Heart right ventricle (tissue), 16 donors: ENCODE measurements around the gene SEL1L. TPM values are rescaled to one million over a fixed set of nuclear protein-coding genes. Genes with fewer than 3 reads are reported as not detected.
A peak's percentile ranks its signal among the peaks of the same experiment; 100 is the strongest.
"Not testable (repeated sequence)": the region's sequence is repeated elsewhere in the genome, so short reads cannot be mapped to it uniquely, and the experiment has no call there.

Experiments
- ATAC-seq, 8 donors: fragments of 200-7000 bp; cut with Tn5 transposase; one replicate each; pipeline ENCODE4 v1.9.1; 2020; ENCODE audit warnings: mild to moderate bottlenecking in 8 of 8, moderate library complexity in 8 of 8, moderate number of reproducible peaks in 1 of 8
- DNase-seq, 2 donors: peaks; one replicate each; pipeline ENCODE4 v3.0.0-alpha.2; 2020
- H3K27ac ChIP-seq, 10 donors: fragments of 200-600 bp; sonication (generic) in 2 of 10; one replicate each; pipeline versions ENCODE4 v1.5.0 to v1.8.0; 2020 to 2022; ENCODE audit warnings: mild to moderate bottlenecking in 3 of 10
- H3K27me3 ChIP-seq, 7 donors: fragments of 200-600 bp; one replicate each; pipeline ENCODE4 v1.8.0; 2021 to 2022; ENCODE audit warnings: mild to moderate bottlenecking in 2 of 7
- H3K36me3 ChIP-seq, 9 donors: fragments of 200-600 bp; sonication (generic) in 1 of 9; one replicate each; pipeline versions ENCODE4 v1.5.0 to v1.8.0; 2020 to 2022; ENCODE audit warnings: mild to moderate bottlenecking in 2 of 9
- H3K4me1 ChIP-seq, 9 donors: fragments of 200-600 bp; sonication (generic) in 1 of 9; one replicate each; pipeline versions ENCODE4 v1.5.0 to v1.8.0; 2020 to 2022; ENCODE audit warnings: mild to moderate bottlenecking in 4 of 9
- H3K4me3 ChIP-seq, 10 donors: fragments of 200-600 bp; sonication (generic) in 2 of 10; one replicate each; pipeline versions ENCODE4 v1.5.0 to v1.8.0; 2020 to 2022; ENCODE audit warnings: mild to moderate bottlenecking in 7 of 10, moderate library complexity in 2 of 10
- H3K9me3 ChIP-seq, 11 donors: fragments of 200-600 bp in 10 of 11; sonication (generic) in 2 of 11; one replicate each; pipeline versions ENCODE4 v1.5.0 to v1.8.0; 2013 to 2022; ENCODE audit warnings: mild to moderate bottlenecking in 2 of 11, control low read depth in 1 of 11, moderate library complexity in 1 of 11
- WGBS, 2 donors: extraction: QIAGEN DNeasy Blood & Tissue Kit; methylation state at CpG; one replicate each; pipeline ENCODE4 v1.1.7; 2013; ENCODE audit warnings: inconsistent platforms in 1 of 2; 5-methylcytosine and 5-hydroxymethylcytosine counted together
- intact Hi-C, 10 donors: fragments of 100-400 bp; cut with DNase I; formaldehyde crosslinking; loops; one replicate each; pipeline versions ENCODE4 v1.11.1 to v1.14.2; 2022
- polyA plus RNA-seq, 2 donors: library from polyadenylated mRNA; stranded (reverse); fragments of 200-250 nt; gene quantifications; one replicate each; pipeline ENCODE4 v1.2.3, GENCODE V29; 2013
- total RNA-seq, 10 donors: library from RNA; stranded (reverse); fragmentation: NEBNext Ultra II Directional in 3 of 10; extraction: Animal tissue kit (Norgen Biotek cat#: 25700) in 3 of 10; gene quantifications; one replicate each; pipeline versions ENCODE4 v1.2.1 to v1.2.4, GENCODE V29; 2021 to 2023
- TF ChIP-seq, protein P1 (sequence below), 9 donors: fragments of 200-600 bp; sonication (generic) in 2 of 9; IDR thresholded peaks; one replicate each; pipeline versions ENCODE4 v1.5.0 to v1.8.0; 2021 to 2022; ENCODE audit warnings: antibody characterized with exemption in 9 of 9, mild to moderate bottlenecking in 5 of 9, moderate library complexity in 1 of 9
- donor health status: Arrhythmogenic right ventricular cardiomyopathy.
- donor health status: ischemic (EF 13 %, LVEDD 7.1; RV severe dilation, severe dysfunction).
- donor health status: healthy with polysubstance abuse.
- donor health status: DM: no; HTN: yes; CAD: no.
- donor health status: DM: no; HTN: no; CAD: no.
- donor health status: ischemic (EF 25% LVEDD 6.9; RV normal size, moderate dysfunction).
- donor health status: ischemic (EF 25% LVEDD 5.7; RV mildly dilated, moderate dysfunction).
- donor health status: healthy.
- donor health status: DM: yes; HTN: yes; CAD: no.
- donor health status: Ischemic cardiomyopathy.
- donor health status: ischemic (EF 35%, LVEDD 5.7; RV mildly dilated, moderate dysfunction).
- donor health status: nonischemic (EF 11% LVEDD 7.7; RV severe dilation, severe dysfunction).
- donor health status: DM: yes; HTN: yes; CAD: no.
- donor health status: PGD.
- donor health status: ischemic (EF 29% LVEDD 5.4; RV normal size, mild dysfunction).
- donor health status: nonischemic (EF 23%, LVEDD 6.1; RV moderate dilation, normal function).

Gene SEL1L
- total and polyA plus RNA-seq, 12 donors = 10.6 to 87.7 (median 57.1) TPM

DNA sequence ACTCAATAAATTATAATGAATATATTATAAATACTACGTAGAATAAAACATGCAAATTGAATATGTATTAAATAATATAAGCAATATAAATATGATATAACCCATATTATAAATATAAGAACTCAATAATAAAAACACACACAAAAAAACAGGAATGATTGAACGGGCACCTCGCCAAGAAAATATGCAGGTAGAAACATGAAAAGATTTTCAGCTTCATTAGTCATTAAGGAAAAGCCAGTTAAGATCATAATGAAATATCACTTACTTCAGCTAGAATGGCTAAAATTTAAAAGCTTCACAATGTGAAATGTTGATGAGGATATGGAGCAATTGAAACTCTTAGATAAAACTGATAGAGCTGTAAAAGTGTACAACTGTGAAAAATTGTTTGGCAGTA lies 17.8 kb upstream of the SEL1L start:
- DNase-seq (no peak), ATAC-seq (no peak)
- TF ChIP-seq, protein P1, sequence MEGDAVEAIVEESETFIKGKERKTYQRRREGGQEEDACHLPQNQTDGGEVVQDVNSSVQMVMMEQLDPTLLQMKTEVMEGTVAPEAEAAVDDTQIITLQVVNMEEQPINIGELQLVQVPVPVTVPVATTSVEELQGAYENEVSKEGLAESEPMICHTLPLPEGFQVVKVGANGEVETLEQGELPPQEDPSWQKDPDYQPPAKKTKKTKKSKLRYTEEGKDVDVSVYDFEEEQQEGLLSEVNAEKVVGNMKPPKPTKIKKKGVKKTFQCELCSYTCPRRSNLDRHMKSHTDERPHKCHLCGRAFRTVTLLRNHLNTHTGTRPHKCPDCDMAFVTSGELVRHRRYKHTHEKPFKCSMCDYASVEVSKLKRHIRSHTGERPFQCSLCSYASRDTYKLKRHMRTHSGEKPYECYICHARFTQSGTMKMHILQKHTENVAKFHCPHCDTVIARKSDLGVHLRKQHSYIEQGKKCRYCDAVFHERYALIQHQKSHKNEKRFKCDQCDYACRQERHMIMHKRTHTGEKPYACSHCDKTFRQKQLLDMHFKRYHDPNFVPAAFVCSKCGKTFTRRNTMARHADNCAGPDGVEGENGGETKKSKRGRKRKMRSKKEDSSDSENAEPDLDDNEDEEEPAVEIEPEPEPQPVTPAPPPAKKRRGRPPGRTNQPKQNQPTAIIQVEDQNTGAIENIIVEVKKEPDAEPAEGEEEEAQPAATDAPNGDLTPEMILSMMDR (IDR thresholded peaks at IDR 0.05) = no peak
- Histone ChIP-seq H3K27me3 (no peaks in the 10 kb centered on the region), H3K9me3 (no peaks in the 10 kb centered on the region), H3K36me3 (no peaks in the 10 kb centered on the region), H3K4me3 (no peak overlapping the region), H3K27ac (no peak overlapping the region), H3K4me1 (no peaks in the 10 kb centered on the region)
- intact Hi-C loops = no loop called here
- 91 to 92% methylated on average over 3 of the region's 3 CpGs for WGBS, 2 donors

DNA sequence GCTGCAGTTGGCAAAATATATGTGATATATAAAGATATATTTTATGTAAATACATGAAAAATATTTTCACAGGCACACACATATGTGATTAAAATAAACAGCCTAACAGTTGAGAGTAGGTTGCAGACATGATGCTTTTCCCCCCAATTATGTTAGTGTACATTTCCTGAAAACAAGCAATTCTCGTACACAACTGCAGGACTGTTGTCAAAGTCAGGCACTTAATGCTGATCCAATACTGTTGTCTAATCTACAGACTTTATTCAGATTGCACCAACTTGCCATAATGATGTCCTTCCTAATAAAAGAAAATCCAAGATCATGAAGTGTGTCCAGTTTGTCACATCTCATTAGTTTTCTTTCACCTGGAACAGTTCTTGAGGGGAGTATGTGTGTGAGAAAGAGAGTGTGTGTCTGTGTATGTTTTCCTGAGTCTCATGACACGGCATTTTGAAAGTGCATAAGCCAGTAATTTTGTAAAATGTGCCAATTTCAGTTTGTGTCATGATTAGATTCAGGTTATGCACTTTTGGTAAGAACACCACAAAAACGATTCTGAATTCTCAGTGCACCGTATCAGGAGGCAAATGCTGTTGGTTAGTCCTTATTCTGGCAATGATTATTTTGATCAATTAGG lies 16.5 kb upstream of the SEL1L start:
- TF ChIP-seq, protein P1 (IDR thresholded peaks at IDR 0.05) = no peak
- DNase-seq (no peak), ATAC-seq (no peak)
- H3K4me3 ChIP-seq = no peak overlapping the region
- no peaks in the 10 kb centered on the region for H3K27me3 ChIP-seq
- H3K9me3 ChIP-seq = no peaks in the 10 kb centered on the region
- H3K36me3 ChIP-seq = no peaks in the 10 kb centered on the region
- intact Hi-C loops = no loop called here
- no peak overlapping the region for H3K27ac ChIP-seq
- H3K4me1 ChIP-seq = no peaks in the 10 kb centered on the region
- WGBS, 2 donors = 70% methylated on average over 4 of the region's 4 CpGs

DNA sequence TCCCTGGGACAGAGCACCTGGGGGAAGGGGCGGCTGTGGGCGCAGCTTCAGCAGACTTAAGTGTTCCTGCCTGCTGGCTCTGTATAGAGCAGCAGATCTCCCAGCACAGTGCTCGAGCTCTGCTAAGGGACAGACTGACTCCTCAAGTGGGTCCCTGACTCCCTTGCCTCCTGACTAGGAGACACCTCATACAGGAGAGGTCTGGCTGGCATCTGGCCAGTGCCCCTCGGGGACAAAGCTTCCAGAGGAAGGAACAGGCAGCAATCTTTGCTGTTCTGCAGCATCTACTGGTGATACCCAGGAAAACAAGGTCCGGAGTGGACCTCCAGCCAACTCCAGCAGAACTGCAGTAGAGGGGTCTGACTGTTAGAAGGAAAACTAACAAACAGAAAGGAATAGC lies 7.6 kb upstream of the SEL1L start:
- ATAC-seq, intact Hi-C loops, H3K27ac ChIP-seq, H3K9me3 ChIP-seq, H3K4me3 ChIP-seq, DNase-seq, H3K36me3 ChIP-seq: not testable (repeated sequence)
- peaks cover 0 to 14% (median 0%) of the 10 kb centered on the region in 7 donors for H3K27me3 ChIP-seq
- H3K4me1 ChIP-seq = peaks cover 0 to 15% (median 12%) of the 10 kb centered on the region in 9 donors
- WGBS, 2 donors = 83 to 91% methylated on average over 5 of the region's 5 CpGs

DNA sequence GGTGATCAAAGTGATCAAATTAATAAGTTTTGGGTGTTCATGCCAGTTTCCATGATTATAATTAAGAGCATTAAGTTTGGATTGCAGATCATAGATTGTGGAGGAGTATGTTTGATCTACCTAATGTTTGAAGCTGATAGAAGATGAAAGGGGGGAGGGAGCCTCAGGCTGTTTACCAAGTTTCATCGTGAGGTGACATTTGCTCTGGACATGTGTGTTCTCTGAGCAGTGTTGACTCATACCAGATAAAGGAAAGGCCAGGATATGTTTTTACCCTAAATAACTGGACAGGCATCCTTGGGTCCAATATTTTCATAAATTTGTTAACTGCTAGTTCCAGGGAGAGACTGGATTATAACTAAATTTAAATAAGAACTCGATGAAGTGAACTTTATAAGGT lies 3.5 kb upstream of the SEL1L start:
- ATAC-seq (no peak), DNase-seq (no peak)
- intact Hi-C loops = no loop called here
- TF ChIP-seq, protein P1 (IDR thresholded peaks at IDR 0.05) = no peak
- no peaks in the 10 kb centered on the region for H3K36me3 ChIP-seq
- H3K4me3 ChIP-seq = no peak overlapping the region
- H3K27me3 ChIP-seq = peaks cover 0 to 14% (median 0%) of the 10 kb centered on the region in 7 donors
- H3K9me3 ChIP-seq = peaks cover 0 to 9% (median 0%) of the 10 kb centered on the region in 11 donors
- WGBS, 2 donors = 51 to 59% methylated on average over 2 of the region's 2 CpGs
- peaks cover 0 to 45% (median 31%) of the 10 kb centered on the region in 9 donors for H3K4me1 ChIP-seq
- H3K27ac ChIP-seq = peak overlapping the region in 5 of 10 donors; percentile 36 to 80 (median 57)

DNA sequence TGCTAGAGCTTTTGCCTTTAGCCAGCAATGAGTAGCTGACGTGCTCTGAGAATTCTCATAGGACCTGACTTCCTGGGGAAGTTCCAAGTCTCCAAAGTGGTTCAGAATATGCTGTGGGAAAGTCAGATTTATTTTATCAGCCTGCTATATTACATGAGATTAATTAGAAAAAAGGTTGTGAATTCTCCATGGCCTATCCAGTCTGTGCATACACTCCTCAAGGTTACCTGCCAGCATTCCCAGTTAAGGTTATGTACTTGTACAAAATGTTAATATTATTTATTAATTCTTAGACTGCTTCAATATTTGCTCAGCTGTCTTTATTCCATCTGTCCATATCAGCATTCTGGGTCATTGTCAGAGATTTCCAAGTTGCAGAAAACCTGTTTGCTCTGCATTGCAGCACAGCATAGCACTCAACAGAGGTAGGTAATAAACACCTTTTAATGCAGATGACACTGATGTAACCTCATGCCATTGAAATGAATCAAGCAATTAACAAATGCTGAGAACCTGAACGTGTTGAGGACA lies 2.7 kb upstream of the SEL1L start:
- no peak overlapping the region for H3K4me3 ChIP-seq
- peaks cover 0 to 5% (median 0%) of the 10 kb centered on the region in 9 donors for H3K36me3 ChIP-seq
- intact Hi-C loops = no loop called here
- ATAC-seq (no peak), DNase-seq (peak in 1 of 2 donors; percentile 74)
- H3K27ac ChIP-seq = peak overlapping the region in 8 of 10 donors; percentile 13 to 80 (median 60)
- TF ChIP-seq, protein P1 (IDR thresholded peaks at IDR 0.05) = no peak
- 20 to 22% methylated on average over 2 of the region's 2 CpGs for WGBS, 2 donors
- H3K4me1 ChIP-seq = peaks cover 0 to 54% (median 39%) of the 10 kb centered on the region in 9 donors
- H3K27me3 ChIP-seq = peaks cover 0 to 11% (median 0%) of the 10 kb centered on the region in 7 donors
- H3K9me3 ChIP-seq = peaks cover 0 to 9% (median 0%) of the 10 kb centered on the region in 11 donors
